GM06990 (cell line): ENCODE results near the gene CIAO2B.

Experiments used
- DNase-seq: peaks from one replicate; pipeline ENCODE4 v3.0.0-alpha.2; 2011; ENCODE audit not compliant: insufficient read length; ENCODE audit errors: extremely low read depth
- H3K27me3 ChIP-seq: replicated peaks from 2 replicates; pipeline ENCODE4 v1.6.0; 2011; ENCODE audit warnings: low read length; ENCODE audit not compliant: control insufficient read depth, insufficient read depth
- H3K36me3 ChIP-seq: 2 replicates; pipeline ENCODE4 v1.5.1; 2011; ENCODE audit warnings: low read length; ENCODE audit not compliant: control insufficient read depth, insufficient read depth
- H3K4me3 ChIP-seq: replicated peaks from 2 replicates; pipeline ENCODE4 v1.5.1; 2011; ENCODE audit warnings: low read depth, mild to moderate bottlenecking, control low read depth, low read length
- CTCF ChIP-seq: IDR thresholded peaks from 2 replicates; pipeline ENCODE4 v1.5.1; 2011; ENCODE audit warnings: low read length, control low read depth, mild to moderate bottlenecking, inconsistent platforms; ENCODE audit not compliant: insufficient read depth, poor library complexity, severe bottlenecking

CIAO2B gene

GRCh38 chr16:66913081-66913480, 21.1 kb downstream of the CIAO2B start:
- TF ChIP-seq CTCF: no peak
- H3K36me3 ChIP-seq: no peaks in the 10 kb centered on the region
- DNase-seq: no peak
- H3K4me3 ChIP-seq: no peak overlapping the region
- H3K27me3 ChIP-seq: no peaks in the 10 kb centered on the region; the same call in none of the 2 replicates

GRCh38 chr16:66911801-66912200, 22.4 kb downstream of the CIAO2B start:
- TF ChIP-seq CTCF: no peak
- no peak overlapping the region for H3K4me3 ChIP-seq
- no peaks in the 10 kb centered on the region for H3K36me3 ChIP-seq
- H3K27me3 ChIP-seq: no peaks in the 10 kb centered on the region; the same call in none of the 2 replicates
- DNase-seq: no peak

- no peak for DNase-seq
- Histone ChIP-seq H3K27me3 (no peaks in the 10 kb centered on the region; the same call in none of the 2 replicates), H3K36me3 (no peaks in the 10 kb centered on the region), H3K4me3 (no peak overlapping the region)
- no peak for TF ChIP-seq CTCF
Measured at GRCh38 chr16:66911112-66911511, 23.1 kb downstream of the CIAO2B start.

GRCh38 chr16:66910175-66910940, 23.8 kb downstream of the CIAO2B start:
- H3K4me3 ChIP-seq: no peak overlapping the region
- no peaks in the 10 kb centered on the region; the same call in none of the 2 replicates for H3K27me3 ChIP-seq
- H3K36me3 ChIP-seq: no peaks in the 10 kb centered on the region
- no peak for DNase-seq
- no peak for TF ChIP-seq CTCF

GRCh38 chr16:66908762-66909559, 25.2 kb downstream of the CIAO2B start:
- Histone ChIP-seq H3K27me3 (no peaks in the 10 kb centered on the region; the same call in 1 of the 2 replicates), H3K4me3 (no peak overlapping the region), H3K36me3 (no peaks in the 10 kb centered on the region)
- DNase-seq: no peak
- TF ChIP-seq CTCF: no peak
